ENCODE data around the gene GPR142. TPM values are rescaled to one million over a fixed set of nuclear protein-coding genes. Genes with fewer than 3 reads are reported as not detected.

GPR142 gene
- total RNA-seq, 4 donors from 2014 or later = not detected

GRCh38 chr17:74356646-74357465 is 10.4 kb upstream of the GPR142 start:
- Histone ChIP-seq H3K27me3 (peaks cover 100% of the 10 kb centered on the region), H3K27ac (no peak overlapping the region), H3K4me1 (peaks cover 13% of the 10 kb centered on the region), H3K9me3 (no peaks in the 10 kb centered on the region), H3K36me3 (no peaks in the 10 kb centered on the region), H3K4me3 (peak overlapping the region; percentile 39)
- DNase-seq (ENCODE audit: low spot score in 2 of 2) = no peak
- WGBS = 0% methylated on average over 4 of the region's 105 CpGs
- TF ChIP-seq POLR2A (IDR thresholded peaks at IDR 0.05) = no peak

- WGBS = 18% methylated on average over 2 of the region's 32 CpGs
- Histone ChIP-seq H3K27me3 (peaks cover 100% of the 10 kb centered on the region), H3K9me3 (no peaks in the 10 kb centered on the region), H3K4me3 (peak overlapping the region; percentile 39), H3K27ac (no peak overlapping the region), H3K36me3 (no peaks in the 10 kb centered on the region), H3K4me1 (peaks cover 12% of the 10 kb centered on the region)
- DNase-seq (ENCODE audit: low spot score in 2 of 2) = no peak
- TF ChIP-seq EP300 (IDR thresholded peaks at IDR 0.05) = no peak
- TF ChIP-seq POLR2A (IDR thresholded peaks at IDR 0.05) = no peak
- no peak for TF ChIP-seq POLR2AphosphoS5 (IDR thresholded peaks at IDR 0.05)
- TF ChIP-seq CTCF (IDR thresholded peaks at IDR 0.05) = no peak
Measured at GRCh38 chr17:74357466-74357809, 9.9 kb upstream of the GPR142 start.

- 82% methylated on average over 9 of the region's 9 CpGs for WGBS
- no peaks in the 10 kb centered on the region for H3K9me3 ChIP-seq
- no peak overlapping the region for H3K27ac ChIP-seq
- H3K36me3 ChIP-seq = no peaks in the 10 kb centered on the region
- no peak overlapping the region for H3K4me3 ChIP-seq
- peaks cover 92% of the 10 kb centered on the region for H3K27me3 ChIP-seq
- no peak for DNase-seq (ENCODE audit: low spot score in 2 of 2)
- TF ChIP-seq POLR2A (IDR thresholded peaks at IDR 0.05) (no peak), CTCF (IDR thresholded peaks at IDR 0.05) (no peak), POLR2AphosphoS5 (IDR thresholded peaks at IDR 0.05) (no peak), EP300 (IDR thresholded peaks at IDR 0.05) (no peak)
- peaks cover 12% of the 10 kb centered on the region for H3K4me1 ChIP-seq
Measured at GRCh38 chr17:74358697-74359096, 8.6 kb upstream of the GPR142 start.

- no peak overlapping the region for H3K27ac ChIP-seq
- peaks cover 12% of the 10 kb centered on the region for H3K4me1 ChIP-seq
- WGBS = 56% methylated on average over 9 of the region's 22 CpGs
- TF ChIP-seq CTCF (IDR thresholded peaks at IDR 0.05) = no peak
- no peak for TF ChIP-seq EP300 (IDR thresholded peaks at IDR 0.05)
- no peak for TF ChIP-seq POLR2A (IDR thresholded peaks at IDR 0.05)
- TF ChIP-seq POLR2AphosphoS5 (IDR thresholded peaks at IDR 0.05) = no peak
- no peak for DNase-seq (ENCODE audit: low spot score in 2 of 2)
- no peak overlapping the region for H3K4me3 ChIP-seq
- H3K27me3 ChIP-seq = peaks cover 80% of the 10 kb centered on the region
- no peaks in the 10 kb centered on the region for H3K9me3 ChIP-seq
- H3K36me3 ChIP-seq = no peaks in the 10 kb centered on the region
Measured at GRCh38 chr17:74359916-74360315, 7.4 kb upstream of the GPR142 start.

- Histone ChIP-seq H3K36me3 (no peaks in the 10 kb centered on the region), H3K27me3 (peaks cover 71% of the 10 kb centered on the region), H3K27ac (no peak overlapping the region), H3K4me1 (peaks cover 12% of the 10 kb centered on the region), H3K9me3 (no peaks in the 10 kb centered on the region), H3K4me3 (no peak overlapping the region)
- DNase-seq (ENCODE audit: low spot score in 2 of 2) = no peak
- no peak for TF ChIP-seq EP300 (IDR thresholded peaks at IDR 0.05)
- no peak for TF ChIP-seq CTCF (IDR thresholded peaks at IDR 0.05)
- no peak for TF ChIP-seq POLR2A (IDR thresholded peaks at IDR 0.05)
- TF ChIP-seq POLR2AphosphoS5 (IDR thresholded peaks at IDR 0.05) = no peak
- WGBS = 52% methylated on average over 7 of the region's 7 CpGs
Measured at GRCh38 chr17:74360899-74361229, 6.4 kb upstream of the GPR142 start.

Measured in suprapubic skin (tissue), 4 donors.